Measurements from ENCODE around the gene FBXL7. TPM values are rescaled to one million over a fixed set of nuclear protein-coding genes. Genes with fewer than 3 reads are reported as not detected.

Gene FBXL7
- total RNA-seq, 1 donor from 2014 or later = 12.3 TPM

- Histone ChIP-seq H3K9me3 (ENCODE audit: low read depth) (no peaks in the 10 kb centered on the region), H3K4me1 (peaks cover 17% of the 10 kb centered on the region), H3K27ac (no peak overlapping the region), H3K9ac (no peak overlapping the region), H3K79me2 (ENCODE audit: low read depth) (peaks cover 21% of the 10 kb centered on the region), H3K27me3 (no peaks in the 10 kb centered on the region), H3F3A (ENCODE audit: low read depth) (peaks cover 13% of the 10 kb centered on the region), H3K4me2 (no peak overlapping the region), H2AFZ (replicated peaks) (no peak overlapping the region), H4K20me1 (ENCODE audit: low read depth) (peaks cover 4% of the 10 kb centered on the region), H3K36me3 (no peaks in the 10 kb centered on the region), H3K4me3 (no peak overlapping the region)
- H3K4me3 Mint-ChIP-seq = no peak overlapping the region
- TF ChIP-seq EZH2phosphoT487 (IDR thresholded peaks at IDR 0.05) (no peak), EZH2 (IDR thresholded peaks at IDR 0.05) (no peak), CTCF (IDR thresholded peaks at IDR 0.05) (no peak)
- peaks cover 5% of the 10 kb centered on the region for H3K9me3 Mint-ChIP-seq
- peaks cover 6% of the 10 kb centered on the region for H3K27me3 Mint-ChIP-seq (ENCODE audit: insufficient read depth, low read depth)
- peaks cover 17% of the 10 kb centered on the region for H3K36me3 Mint-ChIP-seq
- DNase-seq (ENCODE audit: low spot score) = no peak
- H3K4me1 Mint-ChIP-seq = peaks cover 20% of the 10 kb centered on the region
- no peak overlapping the region for H3K27ac Mint-ChIP-seq
Observed at GRCh38 chr5:15554542-15554941, 54.6 kb downstream of the FBXL7 start.

DNA sequence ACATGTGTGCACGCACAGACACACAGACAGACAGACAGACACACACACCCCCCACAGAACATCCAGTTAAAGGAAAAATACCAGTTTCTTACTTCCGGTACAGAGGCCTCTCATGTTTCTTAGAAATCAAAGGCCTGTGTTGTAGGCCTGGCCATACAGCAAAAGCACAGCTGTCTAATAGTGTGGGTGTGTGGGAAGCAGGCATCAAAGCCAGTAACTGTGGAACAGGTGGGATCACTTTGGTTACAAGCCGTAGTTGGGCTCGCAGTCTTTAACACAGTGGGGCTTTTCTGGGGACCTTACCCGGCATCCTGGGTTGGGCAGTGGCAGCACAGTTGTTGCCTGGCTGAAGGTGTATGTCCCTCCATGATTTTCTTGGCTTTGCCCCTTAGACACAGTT lies 55.2 kb downstream of the FBXL7 start:
- H3K9me3 ChIP-seq (ENCODE audit: low read depth) = no peaks in the 10 kb centered on the region
- H3K27ac ChIP-seq = no peak overlapping the region
- H3F3A ChIP-seq (ENCODE audit: low read depth) = peaks cover 13% of the 10 kb centered on the region
- no peak overlapping the region for H3K4me3 ChIP-seq
- DNase-seq (ENCODE audit: low spot score) = no peak
- Mint-ChIP-seq H3K27me3 (ENCODE audit: insufficient read depth, low read depth) (peaks cover 6% of the 10 kb centered on the region), H3K4me1 (peaks cover 20% of the 10 kb centered on the region), H3K4me3 (no peak overlapping the region), H3K27ac (no peak overlapping the region), H3K9me3 (peaks cover 5% of the 10 kb centered on the region), H3K36me3 (peaks cover 17% of the 10 kb centered on the region)
- H3K4me2 ChIP-seq = no peak overlapping the region
- no peaks in the 10 kb centered on the region for H3K36me3 ChIP-seq
- peaks cover 4% of the 10 kb centered on the region for H4K20me1 ChIP-seq (ENCODE audit: low read depth)
- TF ChIP-seq CTCF (IDR thresholded peaks at IDR 0.05) (no peak), EZH2phosphoT487 (IDR thresholded peaks at IDR 0.05) (no peak), EZH2 (IDR thresholded peaks at IDR 0.05) (no peak)
- peaks cover 21% of the 10 kb centered on the region for H3K79me2 ChIP-seq (ENCODE audit: low read depth)
- H3K4me1 ChIP-seq = peaks cover 17% of the 10 kb centered on the region
- H3K27me3 ChIP-seq = no peaks in the 10 kb centered on the region
- no peak overlapping the region for H3K9ac ChIP-seq
- H2AFZ ChIP-seq (replicated peaks) = no peak overlapping the region

- Histone ChIP-seq H3K4me1 (peaks cover 17% of the 10 kb centered on the region), H3F3A (ENCODE audit: low read depth) (peaks cover 8% of the 10 kb centered on the region), H3K4me3 (no peak overlapping the region), H2AFZ (replicated peaks) (no peak overlapping the region), H3K4me2 (no peak overlapping the region), H3K36me3 (peaks cover 10% of the 10 kb centered on the region), H3K27me3 (no peaks in the 10 kb centered on the region), H3K9me3 (ENCODE audit: low read depth) (no peaks in the 10 kb centered on the region), H3K9ac (no peak overlapping the region), H3K27ac (peak overlapping the region; percentile 1), H4K20me1 (ENCODE audit: low read depth) (peaks cover 4% of the 10 kb centered on the region), H3K79me2 (ENCODE audit: low read depth) (peaks cover 15% of the 10 kb centered on the region)
- DNase-seq (ENCODE audit: low spot score) = no peak
- H3K27ac Mint-ChIP-seq = no peak overlapping the region
- peaks cover 13% of the 10 kb centered on the region for H3K4me1 Mint-ChIP-seq
- no peaks in the 10 kb centered on the region for H3K27me3 Mint-ChIP-seq (ENCODE audit: insufficient read depth, low read depth)
- H3K4me3 Mint-ChIP-seq = no peak overlapping the region
- H3K36me3 Mint-ChIP-seq = peaks cover 15% of the 10 kb centered on the region
- peaks cover 9% of the 10 kb centered on the region for H3K9me3 Mint-ChIP-seq
- no peak for TF ChIP-seq CTCF (IDR thresholded peaks at IDR 0.05)
- TF ChIP-seq EZH2 (IDR thresholded peaks at IDR 0.05) = no peak
- TF ChIP-seq EZH2phosphoT487 (IDR thresholded peaks at IDR 0.05) = no peak
Observed at GRCh38 chr5:15558240-15558639, 58.3 kb downstream of the FBXL7 start.
